B cell (primary cell): ENCODE measurements around the gene DAPP1. TPM values are rescaled to one million over a fixed set of nuclear protein-coding genes. Genes with fewer than 3 reads are reported as not detected.
A peak's percentile ranks its signal among the peaks of the same experiment; 100 is the strongest.

ENCODE experiments used
- ATAC-seq: fragments of 200-7000 bp; cut with Tn5 transposase; one replicate; pipeline ENCODE4 v1.10.0; 2021; ENCODE audit warnings: low read depth, mild to moderate bottlenecking, moderate number of reproducible peaks, moderate library complexity
- CTCF ChIA-PET: fragments of 350-600 bp; sonication (Branson Sonifier 250); formaldehyde crosslinking; loops from one replicate; lab custom pipeline; 2021; ENCODE audit warnings: antibody characterized with exemption, inconsistent platforms; lab: Charles Lee
- POLR2A ChIA-PET: fragments of 350-600 bp; sonication (Branson Sonifier 250); formaldehyde crosslinking; loops from one replicate; lab custom pipeline; 2021; ENCODE audit warnings: antibody characterized with exemption; lab: Charles Lee
- DNase-seq: peaks from one replicate; pipeline ENCODE4 v3.0.0; 2013
- H2AFZ ChIP-seq: 2 replicates; pipeline ENCODE4 v1.6.1; 2012; ENCODE audit warnings: mild to moderate bottlenecking, low read depth, low read length; ENCODE audit not compliant: insufficient read depth, poor library complexity, severe bottlenecking
- H3K27ac ChIP-seq, 2 donors: 1 replicate in 1 of 2; 2 replicates in 1 of 2; pipeline ENCODE4 v1.5.1; 2012 to 2013; ENCODE audit warnings: low read length in 2 of 2, mild to moderate bottlenecking in 2 of 2, moderate library complexity in 1 of 2
- H3K27me3 ChIP-seq, 4 experiments: fragments of 200-600 bp in 1 of 4; sonication (generic) in 1 of 4; replicated peaks in 1 of 4; 1 replicate in 2 of 4; 2 replicates in 2 of 4; pipeline versions ENCODE4 v1.6.1 to v1.7.0; 2013 to 2016; ENCODE audit warnings: low read length in 3 of 4, mild to moderate bottlenecking in 2 of 4, mixed read lengths in 1 of 4, moderate library complexity in 1 of 4; ENCODE audit not compliant: insufficient read depth in 4 of 4, control insufficient read depth in 3 of 4; ENCODE audit errors: control extremely low read depth in 1 of 4
- H3K36me3 ChIP-seq, 2 experiments: replicated peaks in 1 of 2; 1 replicate in 1 of 2; 2 replicates in 1 of 2; pipeline versions ENCODE4 v1.6.1 to v1.7.1; 2013; ENCODE audit warnings: low read length in 1 of 2; ENCODE audit not compliant: insufficient read depth in 2 of 2, control insufficient read depth in 1 of 2; ENCODE audit errors: control extremely low read depth in 1 of 2, extremely low read depth in 1 of 2
- H3K4me1 ChIP-seq, 2 donors: fragments of 200-600 bp in 1 of 2; sonication (generic) in 1 of 2; 1 replicate in 1 of 2; 2 replicates in 1 of 2; pipeline versions ENCODE4 v1.5.1 to v1.6.1; 2013 to 2017; ENCODE audit warnings: low read length in 2 of 2; ENCODE audit not compliant: control insufficient read depth in 2 of 2, insufficient read depth in 2 of 2
- H3K4me2 ChIP-seq: replicated peaks from 2 replicates; pipeline ENCODE3; 2012; ENCODE audit warnings: mild to moderate bottlenecking, low read depth, low read length; ENCODE audit not compliant: poor library complexity, severe bottlenecking
- H3K4me3 ChIP-seq, 5 experiments: fragments of 200-600 bp in 1 of 5; sonication (generic) in 1 of 5; 1 replicate in 3 of 5; 2 replicates in 2 of 5; pipeline versions ENCODE4 v1.5.1 to v1.7.0; 2011 to 2016; ENCODE audit warnings: low read length in 4 of 5, mild to moderate bottlenecking in 4 of 5, low read depth in 2 of 5, control low read depth in 1 of 5, moderate library complexity in 1 of 5; ENCODE audit not compliant: insufficient read depth in 1 of 5; ENCODE audit errors: control extremely low read depth in 1 of 5, extremely low read depth in 1 of 5
- H3K79me2 ChIP-seq: fragments of 200-600 bp; sonication (generic); one replicate; pipeline ENCODE4 v1.6.0; 2016; ENCODE audit warnings: low read length; ENCODE audit not compliant: control insufficient read depth, insufficient read depth
- H3K9ac ChIP-seq: fragments of 200-600 bp; sonication (generic); 2 replicates; pipeline ENCODE4 v1.6.1; 2017; ENCODE audit warnings: mild to moderate bottlenecking, low read length, moderate library complexity
- H3K9me3 ChIP-seq, 3 donors: one replicate each; pipeline versions ENCODE4 v1.6.1 to v1.7.1; 2013; ENCODE audit warnings: low read length in 2 of 3; ENCODE audit not compliant: control insufficient read depth in 2 of 3, insufficient read depth in 1 of 3; ENCODE audit errors: control extremely low read depth in 1 of 3
- H4K20me1 ChIP-seq: 2 replicates; pipeline ENCODE4 v1.6.0; 2012; ENCODE audit warnings: mild to moderate bottlenecking, low read length; ENCODE audit not compliant: insufficient read depth, control insufficient read depth, poor library complexity, severe bottlenecking
- H3K27ac Mint-ChIP-seq: one replicate; pipeline ENCODE4 v1.8.0; 2021; ENCODE audit warnings: mixed read lengths
- H3K27me3 Mint-ChIP-seq: one replicate; pipeline ENCODE4 v1.8.0; 2021; ENCODE audit warnings: mixed read lengths
- H3K4me1 Mint-ChIP-seq: one replicate; pipeline ENCODE4 v1.8.0; 2021; ENCODE audit warnings: mixed read lengths
- H3K4me3 Mint-ChIP-seq: one replicate; pipeline ENCODE4 v1.8.0; 2021; ENCODE audit warnings: mixed read lengths
- H3K9me3 Mint-ChIP-seq: one replicate; pipeline ENCODE4 v1.8.0; 2022; ENCODE audit warnings: mixed read lengths; ENCODE audit not compliant: insufficient read depth
- CTCF ChIP-seq: fragments of 200-600 bp; IDR thresholded peaks from one replicate; pipeline ENCODE4 v1.8.0; 2022; ENCODE audit warnings: antibody characterized with exemption, mild to moderate bottlenecking
- EZH2 ChIP-seq: IDR thresholded peaks from 2 replicates; pipeline ENCODE4 v1.6.1; 2012; ENCODE audit warnings: borderline replicate concordance, low read depth, mild to moderate bottlenecking, moderate library complexity, low read length; ENCODE audit not compliant: insufficient read depth, poor library complexity, severe bottlenecking
- WGBS: methylation state at CpG from one replicate; pipeline ENCODE4 v1.1.5; 2013; ENCODE audit warnings: missing lambda C conversion rate; ENCODE audit not compliant: insufficient coverage; 5-methylcytosine and 5-hydroxymethylcytosine counted together
- intact Hi-C: fragments of 100-400 bp; cut with micrococcal nuclease; formaldehyde crosslinking; loops from one replicate; pipeline ENCODE4 v1.10.0; 2022
- polyA plus RNA-seq: library from polyadenylated mRNA; depleted of rRNA; stranded (reverse); fragments of >200 nt; gene quantifications from 2 replicates; pipeline ENCODE4 v1.2.3, GENCODE V29; 2012
- total RNA-seq, 2 donors: library from RNA; stranded (reverse); fragments of 120-200 nt in 1 of 2; gene quantifications; 1 replicate in 1 of 2; 2 replicates in 1 of 2; pipeline versions ENCODE4 v1.2.3 to v1.2.4, GENCODE V29; 2013 to 2022

DAPP1 gene
- total and polyA plus RNA-seq, 2 donors (not counting 1 experiment from before 2014, with no cell fraction given) = 82.5 to 166 TPM

GRCh38 chr4:99845708-99846469 is 29.3 kb downstream of the DAPP1 start:
- DNase-seq = no peak
- intact Hi-C loops = loop anchor here (2.0 kb wide), 1 partner anchor 101 kb away; the partner anchor contains the start of gene DNAJB14
- H3K27ac Mint-ChIP-seq = peak overlapping the region; percentile 32

More at GRCh38 chr4:99845708-99846469, 29.3 kb downstream of the DAPP1 start:
- H3K4me1 Mint-ChIP-seq = peaks cover 63% of the 10 kb centered on the region
- Histone ChIP-seq H3K4me1 (peaks cover 24 to 34% of the 10 kb centered on the region in 2 donors), H3K4me3 (no peak overlapping the region), H3K9ac (no peak overlapping the region), H3K79me2 (peaks cover 13% of the 10 kb centered on the region), H3K36me3 (peaks cover 1 to 51% of the 10 kb centered on the region in 2 experiments), H3K27ac (peak overlapping the region in 1 of 2 donors; percentile 32), H3K4me2 (no peak overlapping the region), H3K9me3 (no peaks in the 10 kb centered on the region), H2AFZ (no peak overlapping the region), H4K20me1 (peaks cover 55% of the 10 kb centered on the region), H3K27me3 (no peaks in the 10 kb centered on the region)
- H3K9me3 Mint-ChIP-seq = no peaks in the 10 kb centered on the region
- ChIA-PET CTCF (interaction anchor here (0.9 to 1.6 kb wide), 6 partner anchors 11 to 39 kb away, joined by 3 to 10 read pairs (median 4); no protein-coding TSS in a partner anchor), POLR2A (interaction anchor here (2.9 kb wide), 1 partner anchor 24 kb away, joined by 13 read pairs; no protein-coding TSS in a partner anchor)
- TF ChIP-seq CTCF (no peak), EZH2 (no peak)
- no peak for ATAC-seq
- no CpG with 5 or more reads among the region's 2 CpGs for WGBS
- H3K4me3 Mint-ChIP-seq = peak overlapping the region; percentile 16
- H3K27me3 Mint-ChIP-seq = no peaks in the 10 kb centered on the region
